IPS-18a (cell line): ENCODE measurements around the gene ZFP64.
"Not testable (repeated sequence)": the region's sequence is repeated elsewhere in the genome, so short reads cannot be mapped to it uniquely, and the experiment has no call there.

Experiments used
- H3K27ac ChIP-seq: one replicate; pipeline ENCODE4 v1.5.1; 2013; ENCODE audit warnings: low read length
- H3K27me3 ChIP-seq: one replicate; pipeline ENCODE4 v1.6.1; 2013; ENCODE audit warnings: mild to moderate bottlenecking, low read length; ENCODE audit not compliant: control insufficient read depth, insufficient read depth
- H3K36me3 ChIP-seq: one replicate; pipeline ENCODE4 v1.6.1; 2013; ENCODE audit warnings: low read depth, low read length; ENCODE audit not compliant: control insufficient read depth
- H3K4me1 ChIP-seq: one replicate; pipeline ENCODE4 v1.6.1; 2013; ENCODE audit warnings: low read depth, low read length; ENCODE audit not compliant: control insufficient read depth
- H3K4me3 ChIP-seq: one replicate; pipeline ENCODE4 v1.5.1; 2013; ENCODE audit warnings: low read length
- H3K9ac ChIP-seq: one replicate; pipeline ENCODE4 v1.6.1; 2013; ENCODE audit warnings: mild to moderate bottlenecking, low read length, moderate library complexity
- H3K9me3 ChIP-seq: one replicate; pipeline ENCODE4 v1.6.1; 2013; ENCODE audit warnings: low read depth, low read length; ENCODE audit not compliant: control insufficient read depth

Gene ZFP64

DNA sequence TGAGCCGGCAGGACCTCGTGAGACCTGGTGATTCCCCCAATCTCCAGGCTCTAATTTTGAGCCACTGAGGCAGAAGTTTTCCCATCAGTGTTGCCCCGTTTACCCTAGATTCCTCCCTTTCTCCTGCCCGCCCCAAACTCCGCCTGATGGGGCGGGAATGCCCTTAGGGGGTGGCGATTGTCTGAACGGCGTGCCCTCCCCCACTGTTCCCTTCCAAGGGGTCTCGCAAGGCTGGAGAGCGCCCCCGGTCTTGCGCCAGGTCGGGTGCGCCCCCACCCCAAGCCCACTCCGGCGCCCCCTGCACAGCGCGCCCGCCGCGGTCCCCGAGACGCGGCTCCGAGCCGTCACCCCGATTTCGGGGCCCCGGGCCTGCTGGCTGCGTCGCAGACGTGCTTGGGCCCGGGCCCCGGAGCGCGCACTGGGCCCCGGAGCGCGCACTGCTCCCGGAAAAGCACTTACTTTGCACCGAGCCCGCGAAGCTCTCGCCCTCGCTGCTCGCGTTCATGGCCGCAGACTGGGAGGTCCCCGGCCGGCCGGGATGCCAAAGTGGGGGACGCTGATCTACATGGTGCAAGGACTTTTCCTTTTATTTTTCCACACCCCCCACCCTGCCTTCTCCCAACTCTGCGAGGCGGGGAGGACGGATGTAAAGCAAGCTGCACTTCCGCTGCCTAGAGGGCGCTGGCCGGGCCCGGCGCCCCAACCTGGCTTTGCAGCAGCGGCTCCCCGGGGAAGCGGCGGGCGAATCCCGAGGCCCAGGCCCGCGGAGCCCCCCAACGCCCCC is at the start of gene ZFP64:
Gene ZFP64, minus strand, starts transcription at position 648 of the 784 bp plus-strand sequence. Its CDS starts 143 bp downstream, at position 505.
- Histone ChIP-seq H3K36me3 (peaks cover under 1% of the 10 kb centered on the region), H3K9ac (peak within 1 kb of the TSS; percentile 82), H3K4me3 (peak within 1 kb of the TSS; percentile 88), H3K27me3 (no peaks in the 10 kb centered on the region), H3K27ac (peak within 1 kb of the TSS; percentile 49), H3K4me1 (peaks cover 3% of the 10 kb centered on the region), H3K9me3 (no peaks in the 10 kb centered on the region)

DNA sequence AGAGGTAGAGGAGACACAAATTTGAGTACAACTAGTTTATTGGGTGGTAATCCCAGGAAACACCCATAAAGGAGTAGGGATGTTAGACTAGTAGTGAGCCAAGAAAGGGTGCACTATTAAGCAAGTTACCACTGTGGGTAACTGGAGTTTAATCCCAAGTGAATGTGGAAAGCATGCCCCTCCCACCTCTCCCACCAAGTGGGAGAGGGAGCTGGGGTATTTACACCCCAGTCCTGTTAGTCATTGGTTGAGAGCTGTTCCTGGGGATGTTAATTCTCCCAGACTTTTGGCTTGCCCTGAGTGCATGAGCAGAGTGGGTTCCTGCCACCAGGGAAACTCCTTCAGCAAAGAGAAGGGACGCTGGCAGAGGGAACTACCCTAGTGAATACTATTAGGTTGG is 49.2 kb upstream of the ZFP64 start:
- Histone ChIP-seq H3K9me3 (no peaks in the 10 kb centered on the region), H3K27ac (no peak overlapping the region), H3K9ac (no peak overlapping the region), H3K4me3 (no peak overlapping the region), H3K4me1 (no peaks in the 10 kb centered on the region), H3K36me3 (no peaks in the 10 kb centered on the region), H3K27me3 (no peaks in the 10 kb centered on the region)

DNA sequence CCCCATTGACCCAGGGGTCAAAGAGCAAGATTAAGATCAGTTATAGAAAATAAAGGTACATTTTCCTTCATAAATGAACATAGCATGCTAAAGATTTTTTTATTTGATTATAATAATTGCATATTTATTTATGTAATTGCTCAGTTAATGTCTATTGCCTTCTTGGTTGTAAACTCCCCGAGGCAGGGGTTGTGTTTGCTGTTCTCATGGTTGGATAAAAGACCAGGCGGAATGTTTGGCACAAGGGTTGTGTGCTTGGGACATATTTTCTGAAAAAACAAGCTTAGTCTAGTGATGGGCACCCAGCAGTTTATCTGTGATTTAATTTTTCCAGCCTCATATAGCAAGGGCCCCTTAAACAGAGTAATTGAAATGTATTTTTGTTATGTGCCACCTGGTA is 47.5 kb upstream of the ZFP64 start:
- Histone ChIP-seq H3K4me1 (no peaks in the 10 kb centered on the region), H3K9ac (no peak overlapping the region), H3K27ac (no peak overlapping the region), H3K4me3 (no peak overlapping the region), H3K9me3 (no peaks in the 10 kb centered on the region), H3K27me3 (no peaks in the 10 kb centered on the region), H3K36me3 (no peaks in the 10 kb centered on the region)

GRCh38 chr20:52236292-52236691 is 44.7 kb upstream of the ZFP64 start:
- H3K9me3 ChIP-seq, result no peaks in the 10 kb centered on the region
- no peaks in the 10 kb centered on the region for H3K27me3 ChIP-seq
- H3K4me1 ChIP-seq, result no peaks in the 10 kb centered on the region
- H3K9ac ChIP-seq, result no peak overlapping the region
- no peak overlapping the region for H3K27ac ChIP-seq
- H3K36me3 ChIP-seq, result no peaks in the 10 kb centered on the region
- no peak overlapping the region for H3K4me3 ChIP-seq

DNA sequence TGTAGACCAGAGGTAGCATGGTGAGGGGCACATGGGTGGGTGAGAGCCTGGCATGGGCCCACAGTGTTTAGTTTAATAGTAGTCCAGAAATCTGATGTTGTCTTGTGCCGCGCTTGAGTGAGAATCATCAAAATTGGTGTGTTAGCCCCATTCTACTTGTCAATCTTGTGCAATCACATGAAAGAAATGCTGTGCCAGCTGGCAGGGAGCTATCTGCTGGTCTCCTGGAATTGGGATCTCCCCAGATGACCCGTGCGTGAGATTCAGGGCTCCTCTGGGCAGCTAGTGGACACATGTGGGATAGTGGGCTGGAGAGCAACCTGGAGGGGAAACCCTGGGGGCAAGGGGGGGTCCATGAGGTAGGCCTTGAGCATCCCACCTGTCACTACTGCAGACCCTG is 43.5 kb upstream of the ZFP64 start:
- H3K4me1 ChIP-seq, result no peaks in the 10 kb centered on the region
- H3K27me3 ChIP-seq, result no peaks in the 10 kb centered on the region
- no peak overlapping the region for H3K4me3 ChIP-seq
- no peak overlapping the region for H3K27ac ChIP-seq
- no peaks in the 10 kb centered on the region for H3K9me3 ChIP-seq
- H3K9ac ChIP-seq, result no peak overlapping the region
- H3K36me3 ChIP-seq, result no peaks in the 10 kb centered on the region

- H3K36me3 ChIP-seq, result no peaks in the 10 kb centered on the region
- H3K9me3 ChIP-seq, result no peaks in the 10 kb centered on the region
- no peaks in the 10 kb centered on the region for H3K4me1 ChIP-seq
- no peak overlapping the region for H3K9ac ChIP-seq
- H3K27ac ChIP-seq, result no peak overlapping the region
- no peaks in the 10 kb centered on the region for H3K27me3 ChIP-seq
- H3K4me3 ChIP-seq, result no peak overlapping the region
Observed at GRCh38 chr20:52234302-52235045, 42.9 kb upstream of the ZFP64 start.

DNA sequence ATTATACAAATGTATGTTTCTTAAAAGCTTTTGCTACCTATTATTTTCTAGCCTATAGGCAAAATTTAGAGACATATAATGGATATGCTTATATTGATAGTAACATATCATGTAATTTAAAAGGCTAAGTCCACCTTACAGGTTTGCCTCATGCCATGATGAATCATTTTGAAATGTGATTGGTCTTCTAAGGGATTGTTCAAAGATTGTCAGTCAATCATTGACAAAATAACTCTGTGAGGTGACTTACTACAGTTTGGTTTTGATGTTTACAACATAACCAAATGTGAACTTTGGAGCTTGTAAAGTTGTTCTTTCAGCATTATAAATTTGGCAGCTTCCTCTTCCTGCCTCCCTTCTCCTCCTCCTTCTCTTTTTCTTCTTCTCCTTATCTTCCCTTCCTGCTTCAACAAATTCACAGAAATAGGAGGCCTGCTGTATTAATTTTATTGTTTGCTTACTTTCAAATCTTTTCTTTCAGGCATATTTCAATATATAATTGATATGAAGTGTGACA is 39.7 kb upstream of the ZFP64 start:
- Histone ChIP-seq H3K27me3 (no peaks in the 10 kb centered on the region), H3K4me1 (no peaks in the 10 kb centered on the region), H3K4me3 (no peak overlapping the region), H3K9me3 (no peaks in the 10 kb centered on the region), H3K36me3 (no peaks in the 10 kb centered on the region), H3K9ac (no peak overlapping the region), H3K27ac (no peak overlapping the region)

DNA sequence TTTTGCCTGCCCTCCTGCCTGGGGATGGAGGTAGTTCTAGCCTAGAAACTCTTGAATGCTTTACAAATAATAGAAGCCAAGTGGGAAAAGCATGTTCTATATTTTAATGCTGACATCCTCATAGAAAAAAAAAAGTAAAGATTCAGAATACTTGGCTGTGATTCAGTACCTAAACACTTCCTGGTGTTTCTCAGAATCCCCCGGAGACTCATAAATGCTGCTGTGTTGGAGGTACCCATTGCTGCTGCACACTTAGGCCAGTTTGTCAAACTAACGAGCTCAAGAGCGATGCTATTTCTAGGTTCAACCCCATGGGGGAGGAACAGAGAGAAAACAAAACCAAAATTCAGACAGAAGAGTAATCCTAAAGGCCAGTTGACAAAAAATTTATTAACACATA is 38.8 kb upstream of the ZFP64 start:
- no peak overlapping the region for H3K9ac ChIP-seq
- H3K36me3 ChIP-seq, result no peaks in the 10 kb centered on the region
- no peaks in the 10 kb centered on the region for H3K4me1 ChIP-seq
- no peak overlapping the region for H3K4me3 ChIP-seq
- no peak overlapping the region for H3K27ac ChIP-seq
- no peaks in the 10 kb centered on the region for H3K9me3 ChIP-seq
- no peaks in the 10 kb centered on the region for H3K27me3 ChIP-seq

- not testable (repeated sequence) for H3K27me3 ChIP-seq
Observed at GRCh38 chr20:52229346-52229745, 37.8 kb upstream of the ZFP64 start.

DNA sequence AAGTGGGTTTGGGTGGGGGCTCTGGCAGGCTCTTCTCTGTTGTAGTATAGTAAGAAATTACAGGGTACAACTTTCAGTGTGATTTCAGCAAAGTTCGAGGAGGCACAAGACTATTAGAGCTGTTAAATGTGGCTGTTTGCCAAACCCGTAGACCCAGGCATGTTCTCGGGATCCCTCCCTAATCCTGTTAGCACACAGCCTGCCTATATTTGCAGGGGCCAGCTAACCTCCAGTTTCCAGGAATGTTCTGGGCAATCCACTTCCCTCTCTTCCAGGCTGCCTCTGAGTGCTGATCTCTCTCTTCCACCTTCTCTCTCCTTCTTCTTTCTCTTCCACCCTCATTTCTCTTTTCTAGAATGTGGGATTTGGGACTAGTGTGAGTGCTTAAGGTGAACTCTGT is 34.8 kb upstream of the ZFP64 start:
- Histone ChIP-seq H3K9ac (no peak overlapping the region), H3K9me3 (no peaks in the 10 kb centered on the region), H3K36me3 (no peaks in the 10 kb centered on the region), H3K27ac (no peak overlapping the region), H3K4me1 (no peaks in the 10 kb centered on the region), H3K27me3 (no peaks in the 10 kb centered on the region), H3K4me3 (no peak overlapping the region)

More at GRCh38 chr20:52229346-52229745, 37.8 kb upstream of the ZFP64 start:
- not testable (repeated sequence) for H3K9me3 ChIP-seq, H3K36me3 ChIP-seq, H3K9ac ChIP-seq, H3K4me3 ChIP-seq, H3K27ac ChIP-seq, H3K4me1 ChIP-seq

GRCh38 chr20:52224920-52225319 is 33.3 kb upstream of the ZFP64 start:
- Histone ChIP-seq H3K27ac (no peak overlapping the region), H3K9ac (no peak overlapping the region), H3K4me3 (no peak overlapping the region), H3K36me3 (no peaks in the 10 kb centered on the region), H3K27me3 (no peaks in the 10 kb centered on the region), H3K9me3 (peaks cover 3% of the 10 kb centered on the region), H3K4me1 (no peaks in the 10 kb centered on the region)
